PC-3 (cell line): ENCODE results near the gene PGF. TPM values are rescaled to one million over a fixed set of nuclear protein-coding genes. Genes with fewer than 3 reads are reported as not detected.
A peak's percentile ranks its signal among the peaks of the same experiment; 100 is the strongest.

Source experiments
- ATAC-seq: fragments of 200-7000 bp; cut with Tn5 transposase; 2 replicates; pipeline ENCODE4 v1.9.1; 2020; ENCODE audit warnings: mild to moderate bottlenecking, moderate library complexity
- BruUV-seq: library from RNA; stranded (reverse); fragments of 400-500 nt; replicated peaks from 2 replicates; lab custom pipeline; 2021; lab: Mats Ljungman, UMichigan
- CTCF ChIA-PET: fragments of 300-600 bp; sonication (Branson Sonifier 250); formaldehyde crosslinking; loops from one replicate; lab custom pipeline; 2022; ENCODE audit warnings: antibody characterized with exemption; lab: Charles Lee
- POLR2A ChIA-PET: fragments of 300-600 bp; sonication (Branson Sonifier 250); formaldehyde crosslinking; loops from one replicate; lab custom pipeline; 2022; ENCODE audit warnings: antibody characterized with exemption; ENCODE audit not compliant: unreplicated experiment; lab: Charles Lee
- DNase-seq: peaks from one replicate; pipeline ENCODE4 v3.0.0-alpha.2; 2015
- H2AFZ ChIP-seq: fragments of 300-600 bp; sonication (generic); 2 replicates; pipeline ENCODE4 v1.6.0; 2016; ENCODE audit warnings: antibody characterized with exemption, low read length
- H3F3A ChIP-seq: fragments of 300-600 bp; sonication (generic); one replicate; pipeline ENCODE4 v1.6.0; 2017; ENCODE audit warnings: antibody characterized with exemption, low read length, control low read depth, mild to moderate bottlenecking; ENCODE audit not compliant: unreplicated experiment
- H3K27ac ChIP-seq: fragments of 300-600 bp; sonication (generic); 2 replicates; pipeline ENCODE4 v1.5.1; 2016; ENCODE audit warnings: mild to moderate bottlenecking, low read length
- H3K27me3 ChIP-seq: fragments of 300-600 bp; sonication (generic); 2 replicates; pipeline ENCODE4 v1.6.1; 2016; ENCODE audit warnings: low read length, mixed read lengths
- H3K36me3 ChIP-seq: fragments of 300-600 bp; sonication (generic); 2 replicates; pipeline ENCODE4 v1.6.1; 2016; ENCODE audit warnings: low read depth, mixed run types, low read length, mixed read lengths
- H3K4me1 ChIP-seq: fragments of 300-600 bp; sonication (generic); 2 replicates; pipeline ENCODE4 v1.5.1; 2016; ENCODE audit warnings: low read length; ENCODE audit not compliant: insufficient read depth
- H3K4me2 ChIP-seq: fragments of 300-600 bp; sonication (generic); 2 replicates; pipeline ENCODE4 v1.6.0; 2016; ENCODE audit warnings: low read length
- H3K4me3 ChIP-seq: fragments of 300-600 bp; sonication (generic); 2 replicates; pipeline ENCODE4 v1.5.1; 2016; ENCODE audit warnings: mild to moderate bottlenecking, low read length, mixed read lengths
- H3K79me2 ChIP-seq: fragments of 300-600 bp; sonication (generic); 2 replicates; pipeline ENCODE4 v1.6.1; 2017; ENCODE audit warnings: low read length, mixed read lengths
- H3K9ac ChIP-seq: fragments of 300-600 bp; sonication (generic); 2 replicates; pipeline ENCODE4 v1.6.0; 2016; ENCODE audit warnings: mild to moderate bottlenecking, low read length
- H3K9me2 ChIP-seq: fragments of 300-600 bp; sonication (generic); replicated peaks from 2 replicates; pipeline ENCODE4 v1.6.1; 2016; ENCODE audit warnings: mixed run types, low read length, mixed read lengths
- H3K9me3 ChIP-seq: fragments of 300-600 bp; sonication (generic); 2 replicates; pipeline ENCODE4 v1.6.1; 2016; ENCODE audit warnings: low read length, mixed read lengths
- H4K20me1 ChIP-seq: fragments of 300-600 bp; sonication (generic); 2 replicates; pipeline ENCODE4 v1.6.1; 2016; ENCODE audit warnings: low read length, mixed read lengths
- CTCF ChIP-seq: fragments of 300-600 bp; sonication (generic); conservative IDR thresholded peaks from 2 replicates; pipeline ENCODE4 v1.5.1; 2017; ENCODE audit warnings: antibody characterized with exemption, low read depth, mild to moderate bottlenecking, low read length
- EZH2 ChIP-seq: fragments of 300-600 bp; sonication (generic); IDR thresholded peaks from one replicate; pipeline ENCODE4 v1.6.1; 2017; ENCODE audit warnings: antibody characterized with exemption, mild to moderate bottlenecking, low read length; ENCODE audit not compliant: unreplicated experiment
- EZH2phosphoT487 ChIP-seq: fragments of 300-600 bp; sonication (generic); IDR thresholded peaks from 2 replicates; pipeline ENCODE4 v1.6.1; 2018; ENCODE audit warnings: mild to moderate bottlenecking, antibody characterized with exemption, low read length, borderline replicate concordance
- intact Hi-C: fragments of 100-400 bp; cut with micrococcal nuclease; formaldehyde crosslinking; loops from 2 replicates; pipeline ENCODE4 v1.9.0; 2023
- total RNA-seq: library from RNA; depleted of rRNA; stranded (reverse); fragments of >200 nt; gene quantifications from 2 replicates; pipeline ENCODE4 v1.2.3, GENCODE V29; 2014

Gene PGF
- total RNA-seq, 1 experiment from 2014 or later = 0.26 TPM

GRCh38 chr14:74968811-74969210, 13.4 kb upstream of the PGF start:
- no peaks in the 10 kb centered on the region for H3F3A ChIP-seq
- ChIA-PET CTCF (no interaction called here), POLR2A (no interaction called here)
- BruUV-seq = no TSS peak
- no peaks in the 10 kb centered on the region for H3K27me3 ChIP-seq
- no peaks in the 10 kb centered on the region for H4K20me1 ChIP-seq
- ATAC-seq = no peak
- no peak overlapping the region for H3K9ac ChIP-seq
- H3K4me2 ChIP-seq = no peak overlapping the region
- no peaks in the 10 kb centered on the region for H3K36me3 ChIP-seq
- H3K27ac ChIP-seq = no peak overlapping the region
- no peak for TF ChIP-seq EZH2phosphoT487
- no peak for TF ChIP-seq CTCF
- TF ChIP-seq EZH2 = no peak
- no peaks in the 10 kb centered on the region for H3K9me3 ChIP-seq
- intact Hi-C loops = no loop called here
- H3K79me2 ChIP-seq = no peaks in the 10 kb centered on the region
- H2AFZ ChIP-seq = no peak overlapping the region
- no peaks in the 10 kb centered on the region for H3K9me2 ChIP-seq
- DNase-seq = no peak
- H3K4me3 ChIP-seq = no peak overlapping the region
- peaks cover 14% of the 10 kb centered on the region for H3K4me1 ChIP-seq

GRCh38 chr14:74965486-74966153, 10.2 kb upstream of the PGF start:
- intact Hi-C loops = no loop called here
- ATAC-seq (peak; percentile 67), DNase-seq (peak; percentile 52)
- peaks cover 14% of the 10 kb centered on the region for H3K4me1 ChIP-seq
- POLR2A ChIA-PET = no interaction called here
- H4K20me1 ChIP-seq = no peaks in the 10 kb centered on the region
- H3K9me2 ChIP-seq = no peaks in the 10 kb centered on the region
- H3K27ac ChIP-seq = peak overlapping the region; percentile 37
- no peaks in the 10 kb centered on the region for H3K36me3 ChIP-seq
- H3K79me2 ChIP-seq = no peaks in the 10 kb centered on the region
- no peak for TF ChIP-seq CTCF
- no peak for TF ChIP-seq EZH2
- TF ChIP-seq EZH2phosphoT487 = no peak
- peak overlapping the region; percentile 3; the same call in 1 of the 2 replicates for H3K9ac ChIP-seq
- H3K27me3 ChIP-seq = no peaks in the 10 kb centered on the region
- H3K9me3 ChIP-seq = no peaks in the 10 kb centered on the region
- no TSS peak for BruUV-seq
- H3K4me2 ChIP-seq = peak overlapping the region; percentile 26
- CTCF ChIA-PET = no interaction called here
- no peak overlapping the region for H3K4me3 ChIP-seq
- H2AFZ ChIP-seq = no peak overlapping the region
- H3F3A ChIP-seq = no peaks in the 10 kb centered on the region
